ENCODE measurements around the gene SLC13A4. TPM values are rescaled to one million over a fixed set of nuclear protein-coding genes. Genes with fewer than 3 reads are reported as not detected.
"Not testable (repeated sequence)": the region's sequence is repeated elsewhere in the genome, so short reads cannot be mapped to it uniquely, and the experiment has no call there.

SLC13A4 gene, protein sequence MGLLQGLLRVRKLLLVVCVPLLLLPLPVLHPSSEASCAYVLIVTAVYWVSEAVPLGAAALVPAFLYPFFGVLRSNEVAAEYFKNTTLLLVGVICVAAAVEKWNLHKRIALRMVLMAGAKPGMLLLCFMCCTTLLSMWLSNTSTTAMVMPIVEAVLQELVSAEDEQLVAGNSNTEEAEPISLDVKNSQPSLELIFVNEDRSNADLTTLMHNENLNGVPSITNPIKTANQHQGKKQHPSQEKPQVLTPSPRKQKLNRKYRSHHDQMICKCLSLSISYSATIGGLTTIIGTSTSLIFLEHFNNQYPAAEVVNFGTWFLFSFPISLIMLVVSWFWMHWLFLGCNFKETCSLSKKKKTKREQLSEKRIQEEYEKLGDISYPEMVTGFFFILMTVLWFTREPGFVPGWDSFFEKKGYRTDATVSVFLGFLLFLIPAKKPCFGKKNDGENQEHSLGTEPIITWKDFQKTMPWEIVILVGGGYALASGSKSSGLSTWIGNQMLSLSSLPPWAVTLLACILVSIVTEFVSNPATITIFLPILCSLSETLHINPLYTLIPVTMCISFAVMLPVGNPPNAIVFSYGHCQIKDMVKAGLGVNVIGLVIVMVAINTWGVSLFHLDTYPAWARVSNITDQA
- total RNA-seq (2021) (not detected in 2 replicates), Bru-seq, nascent RNA (percentile 2 among the genes with signal in this experiment), BruChase-seq, experiment 1, labeled RNA remaining after a 2-hour chase (not detected), BruChase-seq, experiment 2, labeled RNA remaining after a 6-hour chase (not detected)
- long read RNA-seq, partial matches to known transcripts, result 0 of 2 reads
- long read RNA-seq, other reads (novel, unspliced or antisense), result 2 of 2 reads

- intact Hi-C loops (cut with micrococcal nuclease; ENCODE audit: unreplicated experiment), result no loop called here
- CTCF ChIA-PET, result interaction anchor here (0.5 kb wide), 1 partner anchor 17 kb away, joined by 3 read pairs; no protein-coding TSS in a partner anchor
- BruUV-seq (replicated peaks), result no TSS peak
- Histone ChIP-seq H3K9me3 (ENCODE audit: low read depth, low read length, poor library complexity, severe bottlenecking) (no peaks in the 10 kb centered on the region), H3K27me3 (replicated peaks; ENCODE audit: insufficient read depth, low read depth, low read length, poor library complexity) (peaks cover 82% of the 10 kb centered on the region), H3K4me3 (ENCODE audit: low read depth, low read length, poor library complexity, severe bottlenecking) (no peak within 1 kb of the TSS), H3K4me1 (ENCODE audit: insufficient read depth, low read length, poor library complexity, severe bottlenecking) (peaks cover 3% of the 10 kb centered on the region), H3K36me3 (ENCODE audit: insufficient read depth, low read length, poor library complexity, severe bottlenecking) (no peaks in the 10 kb centered on the region), H3K27ac (ENCODE audit: low read depth, low read length, poor library complexity, severe bottlenecking) (no peak within 1 kb of the TSS)
- DNase-seq (ENCODE audit: low spot score), result peak; percentile 82
- no peak for TF ChIP-seq CTCF (conservative IDR thresholded peaks at IDR 0.05; ENCODE audit: low read depth, low read length)
- TF ChIP-seq EZH2 (IDR thresholded peaks at IDR 0.05; ENCODE audit: borderline replicate concordance, low read depth, low read length, poor library complexity, severe bottlenecking), result no peak
- POLR2A ChIA-PET (ENCODE audit: low non-redundant PET), result no interaction called here
These were observed at the start of gene SLC13A4 for GRCh38 chr7:135728136-135728669. SLC13A4 (minus strand) TSS chr7:135728186; CDS start chr7:135727496, 690 bp downstream.

GRCh38 chr7:135775915-135776314 lies 47.9 kb upstream of the SLC13A4 start:
- H3K9me3 ChIP-seq (ENCODE audit: low read depth, low read length, poor library complexity, severe bottlenecking), result peaks cover 13% of the 10 kb centered on the region
- POLR2A ChIA-PET (ENCODE audit: low non-redundant PET); intact Hi-C loops (cut with micrococcal nuclease; ENCODE audit: unreplicated experiment); BruUV-seq (replicated peaks); DNase-seq (ENCODE audit: low spot score); H3K27ac ChIP-seq (ENCODE audit: low read depth, low read length, poor library complexity, severe bottlenecking); CTCF ChIA-PET; H3K4me1 ChIP-seq (ENCODE audit: insufficient read depth, low read length, poor library complexity, severe bottlenecking); H3K27me3 ChIP-seq (replicated peaks; ENCODE audit: insufficient read depth, low read depth, low read length, poor library complexity); H3K4me3 ChIP-seq (ENCODE audit: low read depth, low read length, poor library complexity, severe bottlenecking); H3K36me3 ChIP-seq (ENCODE audit: insufficient read depth, low read length, poor library complexity, severe bottlenecking): not testable (repeated sequence)

DNA sequence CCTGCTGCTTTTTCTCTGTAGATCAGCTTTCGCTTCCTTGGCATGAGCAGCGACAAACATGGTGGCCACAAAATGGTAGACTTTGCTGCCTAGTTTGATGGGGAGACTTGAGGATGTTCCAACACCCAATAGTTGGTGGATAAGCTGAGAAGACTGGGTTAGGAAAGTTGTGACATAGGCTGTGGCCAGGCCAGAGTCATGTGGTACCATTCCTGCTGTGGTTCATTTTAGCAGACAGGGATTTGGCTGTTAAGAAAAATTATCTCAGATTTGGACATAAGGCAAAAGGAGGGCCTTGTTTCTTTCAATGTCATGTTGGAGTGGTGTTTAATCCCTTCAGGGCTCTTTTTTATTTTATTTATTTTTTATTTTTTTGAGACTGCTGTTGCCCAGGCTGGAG lies 47.2 kb upstream of the SLC13A4 start:
- Histone ChIP-seq H3K4me3 (ENCODE audit: low read depth, low read length, poor library complexity, severe bottlenecking) (no peak overlapping the region), H3K27ac (ENCODE audit: low read depth, low read length, poor library complexity, severe bottlenecking) (no peak overlapping the region), H3K9me3 (ENCODE audit: low read depth, low read length, poor library complexity, severe bottlenecking) (peaks cover 13% of the 10 kb centered on the region), H3K4me1 (ENCODE audit: insufficient read depth, low read length, poor library complexity, severe bottlenecking) (no peaks in the 10 kb centered on the region), H3K36me3 (ENCODE audit: insufficient read depth, low read length, poor library complexity, severe bottlenecking) (no peaks in the 10 kb centered on the region), H3K27me3 (replicated peaks; ENCODE audit: insufficient read depth, low read depth, low read length, poor library complexity) (no peaks in the 10 kb centered on the region)
- TF ChIP-seq EZH2 (IDR thresholded peaks at IDR 0.05; ENCODE audit: borderline replicate concordance, low read depth, low read length, poor library complexity, severe bottlenecking) (no peak), CTCF (conservative IDR thresholded peaks at IDR 0.05; ENCODE audit: low read depth, low read length) (no peak)
- DNase-seq (ENCODE audit: low spot score), result no peak
- ChIA-PET POLR2A (ENCODE audit: low non-redundant PET) (no interaction called here), CTCF (no interaction called here)
- intact Hi-C loops (cut with micrococcal nuclease; ENCODE audit: unreplicated experiment), result no loop called here
- BruUV-seq (replicated peaks), result no TSS peak
